SK-N-SH (cell line): ENCODE data around the gene AGFG2. TPM values are rescaled to one million over a fixed set of nuclear protein-coding genes. Genes with fewer than 3 reads are reported as not detected.

Experiments used
- CTCF ChIA-PET: fragments of 300-600, 350-600 bp; formaldehyde crosslinking; extraction: SDS; loops from one replicate; lab custom pipeline; 2021; lab: Yijun Ruan, JAX
- POLR2A ChIA-PET: fragments of 350-600 bp; sonication (Branson Sonifier 250); formaldehyde crosslinking; extraction: SDS; loops from one replicate; lab custom pipeline; 2020; ENCODE audit warnings: antibody characterized with exemption, inconsistent platforms; lab: Yijun Ruan, JAX
- DNase-seq: peaks from one replicate; pipeline ENCODE4 v3.0.0; 2012
- H2AFZ ChIP-seq: fragments of 200-600 bp; sonication (generic); 2 replicates; pipeline ENCODE4 v1.8.1; 2016; ENCODE audit warnings: antibody characterized with exemption, mild to moderate bottlenecking, low read depth
- H3F3A ChIP-seq: fragments of 200-600 bp; sonication (generic); replicated peaks from 2 replicates; pipeline ENCODE3; 2016; ENCODE audit warnings: antibody characterized with exemption, mild to moderate bottlenecking; ENCODE audit not compliant: insufficient read depth
- H3K27ac ChIP-seq, 2 experiments: fragments of 200-500 bp in 1 of 2; fragments of 200-600 bp in 1 of 2; sonication (Bioruptor generic) in 1 of 2; sonication (generic), shearing (Covaris generic) in 1 of 2; 2 replicates each; pipeline versions ENCODE4 v1.5.1 to v1.6.1; 2014 to 2016; ENCODE audit warnings: low read depth in 2 of 2, inconsistent platforms in 1 of 2, low read length in 1 of 2, mild to moderate bottlenecking in 1 of 2, mixed read lengths in 1 of 2
- H3K27me3 ChIP-seq: fragments of 200-600 bp; sonication (generic), shearing (Covaris generic); 2 replicates; pipeline ENCODE4 v1.6.1; 2016; ENCODE audit warnings: mixed run types; ENCODE audit not compliant: insufficient read depth
- H3K36me3 ChIP-seq, 2 experiments: fragments of 200-500 bp in 1 of 2; fragments of 200-600 bp in 1 of 2; sonication (Bioruptor generic) in 1 of 2; sonication (generic) in 1 of 2; replicated peaks in 1 of 2; 2 replicates each; pipeline versions ENCODE3 to v1.5.1; 2014 to 2016; ENCODE audit warnings: low read length in 1 of 2, mild to moderate bottlenecking in 1 of 2; ENCODE audit not compliant: insufficient read depth in 2 of 2, control insufficient read depth in 1 of 2
- H3K4me1 ChIP-seq, 2 experiments: fragments of 200-500 bp in 1 of 2; fragments of 200-600 bp in 1 of 2; sonication (Bioruptor generic) in 1 of 2; sonication (generic), shearing (Covaris generic) in 1 of 2; 2 replicates each; pipeline versions ENCODE4 v1.5.1 to v1.6.1; 2014 to 2016; ENCODE audit warnings: low read depth in 1 of 2, low read length in 1 of 2, mixed run types in 1 of 2; ENCODE audit not compliant: insufficient read depth in 2 of 2, control insufficient read depth in 1 of 2
- H3K4me2 ChIP-seq: fragments of 200-600 bp; sonication (generic), shearing (Covaris generic); 2 replicates; pipeline ENCODE4 v1.6.1; 2017; ENCODE audit warnings: mixed run types
- H3K4me3 ChIP-seq, 2 experiments: fragments of 200-500 bp in 1 of 2; fragments of 200-600 bp in 1 of 2; sonication (Bioruptor generic) in 1 of 2; sonication (generic), shearing (Covaris generic) in 1 of 2; 2 replicates each; pipeline versions ENCODE4 v1.5.1 to v1.8.1; 2014 to 2016; ENCODE audit warnings: low read depth in 2 of 2, inconsistent platforms in 1 of 2, low read length in 1 of 2, mild to moderate bottlenecking in 1 of 2, mixed read lengths in 1 of 2, moderate library complexity in 1 of 2
- H3K79me2 ChIP-seq: fragments of 200-600 bp; sonication (generic); 2 replicates; pipeline ENCODE4 v1.8.1; 2017; ENCODE audit warnings: mild to moderate bottlenecking; ENCODE audit not compliant: insufficient read depth
- H3K9ac ChIP-seq: fragments of 200-600 bp; sonication (generic); 2 replicates; pipeline ENCODE4 v1.6.1; 2017; ENCODE audit warnings: mixed run types
- H3K9me2 ChIP-seq: fragments of 200-600 bp; sonication (generic); 2 replicates; pipeline ENCODE4 v1.6.1; 2017; ENCODE audit warnings: mixed run types
- H3K9me3 ChIP-seq: fragments of 200-600 bp; sonication (generic); 2 replicates; pipeline ENCODE4 v1.6.1; 2017; ENCODE audit warnings: mixed run types, mild to moderate bottlenecking, moderate library complexity
- H4K20me1 ChIP-seq: fragments of 200-600 bp; sonication (generic); 2 replicates; pipeline ENCODE4 v1.6.1; 2017; ENCODE audit warnings: mild to moderate bottlenecking, mixed run types; ENCODE audit not compliant: insufficient read depth
- CTCF ChIP-seq: fragments of 200-600 bp; sonication (generic); IDR thresholded peaks from 2 replicates; pipeline ENCODE4 v1.6.1; 2017; ENCODE audit warnings: antibody characterized with exemption, mild to moderate bottlenecking, moderate library complexity
- EP300 ChIP-seq, 2 experiments: IDR thresholded peaks; 2 replicates each; pipeline versions ENCODE4 v1.4.0 to v1.6.1; 2012; ENCODE audit warnings: borderline replicate concordance in 1 of 2, low read depth in 1 of 2, low read length in 1 of 2
- GATA2 ChIP-seq: sonication (generic); formaldehyde crosslinking; IDR thresholded peaks from 2 replicates; pipeline ENCODE4 v1.5.0; 2020; ENCODE audit warnings: mild to moderate bottlenecking, missing genetic modification reagents
- IRF3 ChIP-seq: fragments of 150-350 bp; IDR thresholded peaks from 2 replicates; pipeline ENCODE4 v1.6.1; 2016; ENCODE audit warnings: mild to moderate bottlenecking, low read depth, low read length
- JUND ChIP-seq: IDR thresholded peaks from 2 replicates; pipeline ENCODE4 v1.4.0; 2012
- MXI1 ChIP-seq: IDR thresholded peaks from 2 replicates; pipeline ENCODE4 v1.6.1; 2012; ENCODE audit warnings: mild to moderate bottlenecking, low read depth, low read length, improper control_type of control experiment
- POLR2AphosphoS5 ChIP-seq: IDR thresholded peaks from 2 replicates; pipeline ENCODE4 v1.6.1; 2012; ENCODE audit warnings: low read depth, low read length
- REST ChIP-seq: IDR thresholded peaks from 2 replicates; pipeline ENCODE4 v1.6.1; 2012; ENCODE audit warnings: mild to moderate bottlenecking, low read depth, low read length, moderate library complexity
- RXRA ChIP-seq: IDR thresholded peaks from 2 replicates; pipeline ENCODE4 v1.4.0; 2012; ENCODE audit warnings: low read depth, mild to moderate bottlenecking, borderline replicate concordance
- SMC3 ChIP-seq: IDR thresholded peaks from 2 replicates; pipeline ENCODE4 v1.6.1; 2012; ENCODE audit warnings: low read depth, low read length, improper control_type of control experiment
- TCF12 ChIP-seq: IDR thresholded peaks from 2 replicates; pipeline ENCODE4 v1.4.0; 2012
- USF1 ChIP-seq: IDR thresholded peaks from 2 replicates; pipeline ENCODE4 v1.4.0; 2012; ENCODE audit warnings: low read depth, borderline replicate concordance
- WGBS: methylation state at CpG from one replicate; pipeline ENCODE4 v1.1.6; 2017; ENCODE audit warnings: low lambda C conversion rate; 5-methylcytosine and 5-hydroxymethylcytosine counted together
- polyA plus RNA-seq, 3 experiments: library from polyadenylated mRNA; depleted of rRNA; stranded (reverse); fragments of >200 nt; gene quantifications; 2 replicates each; pipeline ENCODE4 v1.2.3, GENCODE V29; 2012

Gene AGFG2
- polyA plus RNA-seq, 1 of the 3 experiments (the other 2 are of a cell fraction), result 23.1 TPM

GRCh38 chr7:100595188-100595587, 56.2 kb downstream of the AGFG2 start (continued):
- TF ChIP-seq MXI1 (no peak), POLR2AphosphoS5 (no peak)

- H2AFZ ChIP-seq, result peak overlapping the region; percentile 54; the same call in 1 of the 2 replicates
Measured at GRCh38 chr7:100598425-100598824, 59.4 kb downstream of the AGFG2 start.

GRCh38 chr7:100599911-100600729, 61.1 kb downstream of the AGFG2 start:
- H2AFZ ChIP-seq, result no peak overlapping the region
- CTCF ChIA-PET, result interaction anchor here (0.7 to 2.0 kb wide), 6 partner anchors 9 to 117 kb away, joined by 3 to 10 read pairs (median 4); no protein-coding TSS in a partner anchor
- H4K20me1 ChIP-seq, result no peaks in the 10 kb centered on the region
- H3K9me3 ChIP-seq, result no peaks in the 10 kb centered on the region
- peak; percentile 51 for DNase-seq
- no peak for TF ChIP-seq REST
- no peak for TF ChIP-seq TCF12
- no peak for TF ChIP-seq GATA2 (CRISPR knock-in tag)
- no peak for TF ChIP-seq IRF3
- no peak for TF ChIP-seq JUND
- no peak for TF ChIP-seq RXRA
- TF ChIP-seq EP300 (IDR thresholded peaks at IDR 0.05; ENCODE audit: borderline replicate concordance in 1 of 2, low read depth in 1 of 2, low read length in 1 of 2), result no peak
- TF ChIP-seq SMC3, result no peak
- no peak for TF ChIP-seq CTCF
- TF ChIP-seq USF1, result no peak
- H3K4me3 ChIP-seq, result no peak overlapping the region
- POLR2A ChIA-PET, result interaction anchor here (0.5 kb wide), 1 partner anchor 11 kb away, joined by 3 read pairs; no protein-coding TSS in a partner anchor
- WGBS, result 82% methylated on average over 16 of the region's 18 CpGs
- peaks cover under 1 to 2% of the 10 kb centered on the region in 2 experiments for H3K36me3 ChIP-seq
- H3K27me3 ChIP-seq, result no peaks in the 10 kb centered on the region
- no peaks in the 10 kb centered on the region for H3K9me2 ChIP-seq
- peaks cover 10 to 21% of the 10 kb centered on the region in 2 experiments; a peak in 3 of 4 replicates for H3K4me1 ChIP-seq
- H3K4me2 ChIP-seq, result no peak overlapping the region
- peaks cover 7% of the 10 kb centered on the region for H3F3A ChIP-seq
- H3K79me2 ChIP-seq, result peaks cover 18% of the 10 kb centered on the region
- H3K27ac ChIP-seq, result peak overlapping the region in 1 of 2 experiments; percentile 32; a peak in 1 of 4 replicates
- H3K9ac ChIP-seq, result no peak overlapping the region

More at GRCh38 chr7:100598425-100598824, 59.4 kb downstream of the AGFG2 start:
- ChIA-PET CTCF (interaction anchor here (1.0 to 1.7 kb wide), 4 partner anchors 10 to 93 kb away, joined by 3 to 10 read pairs (median 4); no protein-coding TSS in a partner anchor), POLR2A (interaction anchor here (3.1 kb wide), 1 partner anchor 12 kb away, joined by 10 read pairs; the partner anchor contains the start of genes FBXO24 and LRCH4)
- Histone ChIP-seq H3K27ac (no peak overlapping the region), H3K27me3 (no peaks in the 10 kb centered on the region), H3K4me2 (no peak overlapping the region), H4K20me1 (no peaks in the 10 kb centered on the region), H3K9me3 (no peaks in the 10 kb centered on the region), H3K4me3 (no peak overlapping the region), H3K36me3 (no peaks in the 10 kb centered on the region), H3F3A (peaks cover 2% of the 10 kb centered on the region), H3K9me2 (no peaks in the 10 kb centered on the region), H3K9ac (no peak overlapping the region), H3K4me1 (peaks cover 10 to 18% of the 10 kb centered on the region in 2 experiments; a peak in 3 of 4 replicates), H3K79me2 (peaks cover 14% of the 10 kb centered on the region; the same call in 1 of the 2 replicates)
- WGBS, result 91% methylated on average over 4 of the region's 4 CpGs
- TF ChIP-seq RXRA, result no peak
- DNase-seq, result no peak
